ENCODE data around the gene SUPT16H.

The SUPT16H gene

DNA sequence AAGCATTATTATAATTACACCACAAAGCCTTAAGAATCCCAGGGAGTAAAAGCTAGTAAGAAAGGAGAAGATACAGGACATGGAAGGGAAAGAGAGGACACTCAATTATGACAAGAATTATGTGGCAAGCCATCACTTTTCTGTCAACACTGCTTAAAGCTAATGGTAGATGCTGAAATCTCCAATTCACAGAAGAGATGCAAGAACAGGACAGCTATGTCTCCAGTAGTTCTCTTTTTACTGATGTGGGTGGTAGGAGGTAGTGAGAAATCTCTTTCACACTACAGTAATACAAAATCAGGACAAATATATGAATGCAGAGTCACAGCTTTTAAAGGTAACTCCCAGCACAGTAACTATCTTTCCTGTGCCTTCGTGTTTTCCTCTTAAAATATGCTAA is 42.9 kb upstream of the SUPT16H start:
- no peak overlapping the region for H3K4me2 ChIP-seq (ENCODE audit: low read depth, low read length, poor library complexity, severe bottlenecking)

DNA sequence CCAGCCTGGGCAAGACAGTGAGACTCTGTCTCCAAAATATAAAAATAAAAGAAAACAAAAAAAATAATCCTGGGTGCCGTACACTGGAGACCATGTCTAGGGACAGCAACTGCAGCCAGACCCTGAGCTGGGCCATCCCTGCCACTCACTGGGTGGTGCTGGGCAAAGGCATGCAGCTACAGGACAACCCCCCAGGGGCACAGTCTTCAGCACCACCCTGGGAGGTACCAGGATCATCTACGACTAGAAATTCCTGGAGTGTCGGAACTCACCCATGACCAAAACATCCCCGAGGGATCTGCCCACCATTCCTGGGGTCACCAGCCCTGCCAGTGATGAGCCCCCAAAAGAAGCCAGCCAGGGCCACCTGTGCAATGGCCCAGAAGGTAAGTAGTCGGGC is 35.7 kb upstream of the SUPT16H start:
- Histone ChIP-seq H3K27ac (ENCODE audit: low read depth, low read length) (no peak overlapping the region), H3K36me3 (ENCODE audit: low read length) (peaks cover 37% of the 10 kb centered on the region), H3K27me3 (ENCODE audit: low read length) (no peaks in the 10 kb centered on the region), H3K79me2 (ENCODE audit: insufficient read depth, low read length) (no peaks in the 10 kb centered on the region), H3K9me3 (ENCODE audit: insufficient read depth, low read length) (no peaks in the 10 kb centered on the region), H3F3A (ENCODE audit: insufficient read depth) (0 out of 2 replicates have a peak, but pooled peaks cover 5% of the 10 kb centered on the region), H4K20me1 (ENCODE audit: low read depth, low read length) (0 out of 2 replicates have a peak, but pooled peaks cover 6% of the 10 kb centered on the region), H3K4me3 (ENCODE audit: insufficient read depth, low read length, poor library complexity, severe bottlenecking) (no peak overlapping the region), H3K9ac (ENCODE audit: low read length) (no peak overlapping the region), H3K4me2 (ENCODE audit: low read depth, low read length, poor library complexity, severe bottlenecking) (no peak overlapping the region), H2AFZ (ENCODE audit: low read depth, low read length, severe bottlenecking) (no peak overlapping the region), H3K9me2 (replicated peaks; ENCODE audit: insufficient read depth, low read length) (no peaks in the 10 kb centered on the region)
- TF ChIP-seq, protein P1, sequence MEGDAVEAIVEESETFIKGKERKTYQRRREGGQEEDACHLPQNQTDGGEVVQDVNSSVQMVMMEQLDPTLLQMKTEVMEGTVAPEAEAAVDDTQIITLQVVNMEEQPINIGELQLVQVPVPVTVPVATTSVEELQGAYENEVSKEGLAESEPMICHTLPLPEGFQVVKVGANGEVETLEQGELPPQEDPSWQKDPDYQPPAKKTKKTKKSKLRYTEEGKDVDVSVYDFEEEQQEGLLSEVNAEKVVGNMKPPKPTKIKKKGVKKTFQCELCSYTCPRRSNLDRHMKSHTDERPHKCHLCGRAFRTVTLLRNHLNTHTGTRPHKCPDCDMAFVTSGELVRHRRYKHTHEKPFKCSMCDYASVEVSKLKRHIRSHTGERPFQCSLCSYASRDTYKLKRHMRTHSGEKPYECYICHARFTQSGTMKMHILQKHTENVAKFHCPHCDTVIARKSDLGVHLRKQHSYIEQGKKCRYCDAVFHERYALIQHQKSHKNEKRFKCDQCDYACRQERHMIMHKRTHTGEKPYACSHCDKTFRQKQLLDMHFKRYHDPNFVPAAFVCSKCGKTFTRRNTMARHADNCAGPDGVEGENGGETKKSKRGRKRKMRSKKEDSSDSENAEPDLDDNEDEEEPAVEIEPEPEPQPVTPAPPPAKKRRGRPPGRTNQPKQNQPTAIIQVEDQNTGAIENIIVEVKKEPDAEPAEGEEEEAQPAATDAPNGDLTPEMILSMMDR (IDR thresholded peaks at IDR 0.05; ENCODE audit: insufficient read depth, low read length, poor library complexity, severe bottlenecking), result no peak
- TF ChIP-seq EZH2phosphoT487 (conservative IDR thresholded peaks at IDR 0.05; ENCODE audit: low read length), result no peak

More for the DNA sequence above, 42.9 kb upstream of the SUPT16H start:
- H3K4me3 ChIP-seq (ENCODE audit: insufficient read depth, low read length, poor library complexity, severe bottlenecking), result no peak overlapping the region
- H3K9me3 ChIP-seq (ENCODE audit: insufficient read depth, low read length), result no peaks in the 10 kb centered on the region
- H3K9me2 ChIP-seq (replicated peaks; ENCODE audit: insufficient read depth, low read length), result no peaks in the 10 kb centered on the region
- peaks cover 24% of the 10 kb centered on the region for H3K79me2 ChIP-seq (ENCODE audit: insufficient read depth, low read length)
- H3K27me3 ChIP-seq (ENCODE audit: low read length), result no peaks in the 10 kb centered on the region
- TF ChIP-seq, protein P1 (IDR thresholded peaks at IDR 0.05; ENCODE audit: insufficient read depth, low read length, poor library complexity, severe bottlenecking), result no peak
- no peak for TF ChIP-seq EZH2phosphoT487 (conservative IDR thresholded peaks at IDR 0.05; ENCODE audit: low read length)
- no peaks in the 10 kb centered on the region for H4K20me1 ChIP-seq (ENCODE audit: low read depth, low read length)
- H3K27ac ChIP-seq (ENCODE audit: low read depth, low read length), result no peak overlapping the region
- H3F3A ChIP-seq (ENCODE audit: insufficient read depth), result no peaks in the 10 kb centered on the region
- no peak overlapping the region for H3K9ac ChIP-seq (ENCODE audit: low read length)
- H2AFZ ChIP-seq (ENCODE audit: low read depth, low read length, severe bottlenecking), result no peak overlapping the region
- peaks cover 62% of the 10 kb centered on the region for H3K36me3 ChIP-seq (ENCODE audit: low read length)

DNA sequence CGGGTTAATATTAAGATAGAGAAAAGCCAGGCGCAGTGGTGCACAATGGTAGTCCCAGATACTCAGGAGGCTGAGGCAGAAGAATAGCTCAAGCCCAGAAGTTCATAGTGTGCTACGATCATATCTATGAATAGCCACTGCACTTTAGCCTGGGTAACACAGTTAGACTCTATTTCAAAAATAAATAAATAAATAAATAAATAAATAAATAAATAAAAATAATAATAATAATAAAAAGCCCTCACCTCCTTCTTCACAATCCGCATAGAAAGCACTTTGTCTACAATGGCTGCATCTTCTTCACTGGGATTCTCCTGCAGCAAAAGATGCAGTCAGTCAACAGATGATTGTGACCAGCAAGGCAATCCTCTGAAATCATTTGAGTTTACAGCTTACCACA is 31.5 kb upstream of the SUPT16H start:
- no peak overlapping the region for H3K27ac ChIP-seq (ENCODE audit: low read depth, low read length)
- H4K20me1 ChIP-seq (ENCODE audit: low read depth, low read length), result 0 out of 2 replicates have a peak, but pooled peaks cover 6% of the 10 kb centered on the region
- no peaks in the 10 kb centered on the region for H3K79me2 ChIP-seq (ENCODE audit: insufficient read depth, low read length)
- H3K4me2 ChIP-seq (ENCODE audit: low read depth, low read length, poor library complexity, severe bottlenecking), result no peak overlapping the region
- no peak overlapping the region for H2AFZ ChIP-seq (ENCODE audit: low read depth, low read length, severe bottlenecking)
- H3K9me3 ChIP-seq (ENCODE audit: insufficient read depth, low read length), result no peaks in the 10 kb centered on the region
- 0 out of 2 replicates have a peak, but pooled peaks cover 5% of the 10 kb centered on the region for H3F3A ChIP-seq (ENCODE audit: insufficient read depth)
- no peak overlapping the region for H3K9ac ChIP-seq (ENCODE audit: low read length)
- H3K36me3 ChIP-seq (ENCODE audit: low read length), result peaks cover 41% of the 10 kb centered on the region; the same call in 1 of the 2 replicates
- H3K9me2 ChIP-seq (replicated peaks; ENCODE audit: insufficient read depth, low read length), result no peaks in the 10 kb centered on the region
- H3K4me3 ChIP-seq (ENCODE audit: insufficient read depth, low read length, poor library complexity, severe bottlenecking), result no peak overlapping the region
- TF ChIP-seq EZH2phosphoT487 (conservative IDR thresholded peaks at IDR 0.05; ENCODE audit: low read length), result no peak
- TF ChIP-seq, protein P1 (IDR thresholded peaks at IDR 0.05; ENCODE audit: insufficient read depth, low read length, poor library complexity, severe bottlenecking), result no peak
- no peaks in the 10 kb centered on the region for H3K27me3 ChIP-seq (ENCODE audit: low read length)
